NCI-H1930 (cell line): Measurements from ENCODE around the gene FLT3LG.

ENCODE experiments used
- DNase-seq, 2 experiments: peaks; one replicate each; lab custom pipeline; 2025; lab: John Stamatoyannopoulos, UW

FLT3LG gene

GRCh38 chr19:49488046-49488862 lies 14.2 kb downstream of the FLT3LG start:
- no peak for DNase-seq

DNA sequence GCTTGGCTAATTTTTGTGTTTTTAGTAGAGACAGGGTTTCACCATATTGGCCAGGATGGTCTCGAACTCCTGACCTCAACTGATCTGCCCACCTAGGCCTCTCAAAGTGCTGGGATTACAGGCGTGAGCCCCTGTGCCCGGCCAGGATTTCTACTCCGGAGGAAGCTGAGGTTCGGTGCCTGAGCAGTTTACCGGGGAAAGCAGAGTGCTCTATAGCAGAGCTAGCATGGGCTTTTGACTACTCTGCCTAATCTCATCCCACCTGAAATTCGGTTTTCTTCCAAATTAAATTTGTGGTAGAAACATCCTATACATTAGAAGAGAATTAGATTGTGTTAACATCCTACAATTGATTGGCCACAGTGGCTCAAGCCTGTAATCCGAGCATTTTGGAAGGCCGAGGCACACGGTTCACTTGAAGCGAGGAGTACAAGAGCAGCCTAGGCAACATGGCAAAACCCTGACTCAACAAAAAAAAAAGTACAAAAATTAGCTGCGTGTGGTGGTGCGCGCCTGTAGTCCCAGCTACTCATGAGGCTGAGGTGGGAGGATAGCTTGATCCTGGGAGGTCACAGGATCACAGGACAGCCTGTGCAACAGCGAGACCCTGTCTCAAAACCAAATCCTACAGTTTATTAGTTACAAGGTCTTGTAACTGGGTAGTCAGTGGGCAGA lies 15.0 kb downstream of the FLT3LG start:
- DNase-seq = no peak

DNA sequence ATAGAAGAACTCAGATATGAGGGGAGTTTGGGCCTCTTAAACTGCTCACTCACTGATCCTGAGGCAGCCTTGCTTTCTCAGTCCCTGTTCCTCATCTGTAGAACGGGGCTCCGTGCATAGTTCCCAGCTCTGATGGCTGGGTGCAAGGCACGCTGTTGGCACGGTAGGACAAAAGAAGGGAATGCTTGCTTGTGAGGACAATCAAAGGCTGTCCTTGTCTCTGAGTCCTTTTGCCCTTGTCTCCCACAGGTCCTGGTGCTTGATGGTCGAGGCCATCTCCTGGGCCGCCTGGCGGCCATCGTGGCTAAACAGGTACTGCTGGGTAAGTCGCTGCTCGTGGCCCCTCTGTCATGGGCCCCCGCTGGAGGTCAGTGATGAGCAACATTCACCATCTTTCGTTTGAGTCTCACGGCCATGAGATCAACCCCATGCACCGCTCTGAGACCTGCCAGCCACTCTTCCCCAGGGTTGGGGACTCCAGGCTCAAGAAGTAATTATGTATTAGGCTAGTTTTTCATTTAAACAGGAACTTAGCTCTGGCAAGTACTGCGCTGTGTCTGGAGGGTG lies 15.7 kb downstream of the FLT3LG start:
- DNase-seq = no peak

DNA sequence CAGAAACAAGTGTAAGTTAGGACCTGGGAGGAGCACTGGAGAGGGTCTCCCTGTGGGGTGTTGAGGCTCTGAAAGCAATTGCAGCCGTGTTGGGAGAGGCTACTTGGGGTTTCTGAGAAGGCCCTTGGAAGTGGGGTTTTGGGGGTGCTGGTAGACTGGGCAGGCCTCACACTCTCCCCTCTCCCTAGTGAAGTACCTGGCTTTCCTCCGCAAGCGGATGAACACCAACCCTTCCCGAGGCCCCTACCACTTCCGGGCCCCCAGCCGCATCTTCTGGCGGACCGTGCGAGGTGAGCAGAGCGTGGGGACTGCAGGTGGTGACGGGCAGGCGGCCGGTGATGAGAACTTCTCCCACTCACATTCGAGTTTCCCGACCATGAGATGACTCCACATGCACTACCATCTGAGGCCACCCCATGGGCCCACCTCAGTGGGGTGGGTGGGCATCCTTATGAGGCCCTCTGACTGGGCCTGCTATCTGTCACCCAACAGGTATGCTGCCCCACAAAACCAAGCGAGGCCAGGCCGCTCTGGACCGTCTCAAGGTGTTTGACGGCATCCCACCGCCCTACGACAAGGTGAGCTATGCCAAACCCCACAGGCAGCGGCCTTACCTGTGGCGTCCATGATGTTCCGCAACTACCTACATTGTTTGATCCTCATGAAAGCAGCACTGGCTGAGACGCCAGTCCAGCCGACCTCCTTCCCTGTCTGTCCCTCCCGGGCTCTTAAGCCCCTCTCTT lies 16.4 kb downstream of the FLT3LG start:
- DNase-seq = no peak

DNA sequence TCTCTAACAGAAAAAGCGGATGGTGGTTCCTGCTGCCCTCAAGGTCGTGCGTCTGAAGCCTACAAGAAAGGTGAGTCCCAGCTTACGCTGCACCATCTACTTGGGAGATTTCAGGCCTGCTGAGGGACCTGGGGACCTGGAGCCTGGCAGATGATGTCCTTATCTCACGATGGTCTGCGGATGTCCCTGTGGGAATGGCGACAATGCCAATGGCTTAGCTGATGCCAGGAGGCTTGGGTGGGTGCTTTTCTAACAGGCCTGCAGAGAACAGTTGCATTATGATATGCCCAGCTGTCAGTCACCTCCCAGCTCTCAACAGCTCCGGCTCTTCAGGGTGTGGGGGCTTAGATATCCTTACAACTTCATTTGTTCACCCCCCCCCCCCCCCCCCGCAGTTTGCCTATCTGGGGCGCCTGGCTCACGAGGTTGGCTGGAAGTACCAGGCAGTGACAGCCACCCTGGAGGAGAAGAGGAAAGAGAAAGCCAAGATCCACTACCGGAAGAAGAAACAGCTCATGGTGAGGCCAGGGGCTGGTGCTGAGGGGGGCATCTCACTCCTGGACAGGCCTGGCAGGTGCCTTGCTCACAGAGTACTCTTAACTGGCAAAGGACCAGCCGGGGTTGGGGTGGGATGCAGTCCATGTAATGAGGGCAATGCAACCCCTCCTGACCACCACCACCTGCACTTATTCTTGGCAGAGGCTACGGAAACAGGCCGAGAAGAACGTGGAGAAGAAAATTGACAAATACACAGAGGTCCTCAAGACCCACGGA lies 17.2 kb downstream of the FLT3LG start:
- DNase-seq = no peak

DNA sequence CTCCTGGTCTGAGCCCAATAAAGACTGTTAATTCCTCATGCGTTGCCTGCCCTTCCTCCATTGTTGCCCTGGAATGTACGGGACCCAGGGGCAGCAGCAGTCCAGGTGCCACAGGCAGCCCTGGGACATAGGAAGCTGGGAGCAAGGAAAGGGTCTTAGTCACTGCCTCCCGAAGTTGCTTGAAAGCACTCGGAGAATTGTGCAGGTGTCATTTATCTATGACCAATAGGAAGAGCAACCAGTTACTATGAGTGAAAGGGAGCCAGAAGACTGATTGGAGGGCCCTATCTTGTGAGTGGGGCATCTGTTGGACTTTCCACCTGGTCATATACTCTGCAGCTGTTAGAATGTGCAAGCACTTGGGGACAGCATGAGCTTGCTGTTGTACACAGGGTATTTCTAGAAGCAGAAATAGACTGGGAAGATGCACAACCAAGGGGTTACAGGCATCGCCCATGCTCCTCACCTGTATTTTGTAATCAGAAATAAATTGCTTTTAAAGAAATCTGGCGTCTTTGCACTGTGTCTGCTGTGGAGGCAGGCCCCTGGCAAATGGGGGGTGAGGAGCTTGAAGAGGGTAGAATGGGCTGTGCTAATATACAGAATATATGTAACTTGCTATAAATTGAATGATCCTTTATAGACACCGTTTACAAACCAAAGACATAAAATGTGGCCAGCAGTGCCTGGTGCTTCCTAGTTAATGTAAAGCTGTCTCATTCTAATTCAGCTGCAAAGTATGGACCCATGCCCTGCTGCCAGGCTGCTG lies 18.0 kb downstream of the FLT3LG start:
- no peak for DNase-seq

DNA sequence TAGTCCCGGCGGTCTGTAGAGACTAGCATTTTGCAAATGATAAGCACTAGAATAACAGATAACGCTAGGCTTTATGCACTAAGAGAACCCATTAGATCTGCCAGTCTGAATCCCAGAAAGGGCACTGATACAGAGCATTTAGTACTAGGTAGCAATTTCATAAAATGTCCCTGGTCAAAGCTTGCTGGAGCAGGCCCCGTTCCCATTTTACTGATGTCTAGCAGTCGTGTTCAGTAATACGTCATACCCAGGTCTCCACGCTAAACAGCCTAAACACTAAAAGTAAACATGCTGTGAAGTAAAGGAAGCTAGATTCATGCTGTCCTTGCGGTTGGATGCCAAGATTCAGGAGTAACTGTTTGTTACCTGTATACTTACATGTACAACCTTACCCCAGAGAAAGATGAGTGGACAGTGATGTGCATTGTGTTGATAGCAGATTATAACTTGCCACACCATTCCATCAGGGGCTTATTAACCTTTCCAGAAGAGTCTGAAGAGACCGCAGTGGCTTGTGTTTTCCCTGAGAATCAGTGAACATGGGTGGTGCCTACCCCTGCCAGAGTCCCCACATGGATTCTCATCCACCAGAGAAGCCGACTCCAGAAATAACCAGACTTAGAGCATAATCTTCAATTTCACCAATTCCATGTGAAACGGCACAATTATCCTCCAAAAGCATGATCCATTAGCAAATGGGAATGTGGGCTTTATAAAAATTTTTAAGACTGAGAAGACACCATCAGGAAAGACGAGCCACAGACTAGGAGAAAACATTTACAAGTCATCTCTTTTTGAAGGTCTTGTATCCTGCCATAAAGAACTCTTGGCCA lies 18.8 kb downstream of the FLT3LG start:
- DNase-seq = no peak

DNA sequence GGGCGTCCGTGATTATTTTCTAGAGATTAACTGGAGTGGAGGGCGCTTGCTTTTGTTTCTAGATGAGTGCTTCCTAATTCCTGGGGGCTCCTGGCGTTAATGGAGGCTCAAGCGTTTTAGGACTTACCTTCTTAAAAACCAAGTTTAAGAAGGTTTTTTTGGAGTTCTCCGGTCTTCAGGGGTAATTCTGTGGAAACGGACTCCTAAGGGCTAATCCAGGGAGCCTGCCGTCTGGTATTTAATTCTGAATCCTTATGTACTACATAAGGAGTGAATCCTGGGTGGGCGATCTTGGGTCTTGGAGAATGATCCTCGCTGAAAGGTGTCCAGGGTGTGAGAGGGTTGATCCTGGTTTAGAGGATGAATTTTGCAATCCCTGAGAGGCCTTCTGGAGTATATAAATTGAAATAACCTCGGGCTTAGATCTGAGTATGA lies 22.6 kb downstream of the FLT3LG start:
- no peak for DNase-seq

DNA sequence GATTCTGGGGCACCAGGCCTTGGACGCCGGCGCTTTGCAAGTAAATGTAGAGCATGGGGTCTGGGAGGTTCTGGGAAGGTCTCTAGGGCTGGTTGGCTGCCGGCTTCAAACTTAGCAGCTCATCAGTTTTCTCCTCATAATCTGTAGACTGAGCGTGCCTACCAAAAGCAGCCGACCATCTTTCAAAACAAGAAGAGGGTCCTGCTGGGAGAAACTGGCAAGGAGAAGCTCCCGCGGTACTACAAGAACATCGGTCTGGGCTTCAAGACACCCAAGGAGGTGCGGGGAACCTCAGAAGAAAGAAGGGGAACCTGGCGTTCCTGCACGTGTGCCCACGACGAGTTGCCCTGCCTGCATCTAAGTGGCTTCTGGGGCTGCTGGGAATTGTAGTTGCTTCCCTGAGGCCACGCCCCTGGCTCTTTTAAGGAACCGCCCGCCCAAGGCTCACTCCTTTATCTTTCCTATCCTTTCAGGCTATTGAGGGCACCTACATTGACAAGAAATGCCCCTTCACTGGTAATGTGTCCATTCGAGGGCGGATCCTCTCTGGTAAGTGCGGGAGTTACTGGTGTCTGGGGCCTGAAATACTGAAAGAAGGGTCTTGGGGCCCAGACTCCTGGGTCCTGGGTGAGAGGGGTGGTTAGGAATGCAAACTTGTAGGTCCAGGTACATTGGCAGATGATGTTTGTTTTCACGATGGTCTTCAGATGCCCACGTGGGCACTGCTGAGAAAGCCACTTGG lies 23.2 kb downstream of the FLT3LG start:
- DNase-seq = no peak

DNA sequence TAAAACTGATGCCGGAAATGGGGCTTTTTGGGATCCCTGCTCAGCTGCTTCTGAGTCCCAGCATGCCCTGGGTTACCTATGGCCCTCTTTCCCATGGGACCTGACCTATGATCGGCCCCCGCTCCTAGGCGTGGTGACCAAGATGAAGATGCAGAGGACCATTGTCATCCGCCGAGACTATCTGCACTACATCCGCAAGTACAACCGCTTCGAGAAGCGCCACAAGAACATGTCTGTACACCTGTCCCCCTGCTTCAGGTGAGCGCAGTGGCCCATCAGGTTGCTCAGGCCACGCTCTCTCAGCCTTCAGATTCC lies 23.7 kb downstream of the FLT3LG start:
- no peak for DNase-seq

- DNase-seq = no peak
Observed at GRCh38 chr19:49498475-49498874, 24.5 kb downstream of the FLT3LG start.

DNA sequence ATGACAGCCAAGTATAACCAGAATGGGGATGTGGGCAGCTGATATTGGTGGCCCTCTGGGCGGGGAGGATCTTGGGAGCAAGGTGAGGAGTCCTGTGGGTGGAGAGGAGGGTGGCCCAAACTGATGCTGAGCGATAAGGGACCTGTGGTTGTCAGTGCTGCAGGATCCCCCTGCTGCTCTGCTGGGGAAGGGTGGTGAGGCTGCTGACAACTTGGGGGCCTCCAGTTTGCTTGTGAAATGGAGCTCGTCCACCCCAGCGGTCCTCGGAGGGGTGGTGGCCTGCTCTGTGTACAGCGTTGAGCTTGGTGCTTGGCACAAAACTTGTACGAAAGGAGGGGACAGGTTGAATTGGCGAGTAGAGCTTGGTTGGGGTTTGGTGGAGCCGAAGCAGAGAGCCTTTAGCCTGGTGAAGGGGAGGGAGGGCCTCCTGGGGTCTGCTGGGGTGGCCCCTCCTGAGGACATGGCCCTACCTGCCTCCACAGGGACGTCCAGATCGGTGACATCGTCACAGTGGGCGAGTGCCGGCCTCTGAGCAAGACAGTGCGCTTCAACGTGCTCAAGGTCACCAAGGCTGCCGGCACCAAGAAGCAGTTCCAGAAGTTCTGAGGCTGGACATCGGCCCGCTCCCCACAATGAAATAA lies 25.1 kb downstream of the FLT3LG start:
- DNase-seq = no peak

DNA sequence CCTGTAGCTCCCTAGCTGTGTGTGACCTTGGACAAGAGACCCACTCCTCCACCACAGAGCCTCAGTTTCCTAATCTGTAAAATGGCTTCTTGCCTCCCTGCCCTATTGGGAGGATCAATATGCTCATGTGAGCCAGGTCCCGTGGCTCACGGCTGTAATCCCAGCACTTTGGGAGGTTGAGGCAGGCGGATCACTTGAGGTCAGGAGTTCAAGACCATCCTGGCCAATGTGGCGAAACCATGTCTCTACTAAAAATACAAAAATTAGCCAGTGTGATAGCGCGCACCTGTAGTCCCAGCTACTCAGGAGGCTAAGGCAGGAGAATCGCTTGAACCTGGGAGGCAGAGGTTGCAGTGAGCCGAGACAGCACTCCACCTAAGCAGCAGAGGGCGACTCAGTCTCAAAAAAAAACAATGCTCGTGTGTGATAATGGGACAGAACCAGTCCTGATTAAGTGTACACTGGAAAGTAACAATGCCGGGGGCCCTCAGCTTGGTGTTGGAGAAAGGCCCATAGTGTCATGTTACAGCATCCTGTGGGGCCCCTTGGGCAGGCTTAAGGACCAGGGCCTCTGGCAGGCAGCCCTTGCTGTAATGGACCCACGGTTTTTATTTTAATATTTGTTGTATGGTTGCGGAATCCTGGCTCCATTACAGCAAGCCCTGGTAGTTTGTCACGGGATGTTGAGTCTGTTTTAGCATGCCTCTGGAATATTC lies 29.0 kb downstream of the FLT3LG start:
- DNase-seq = peak; percentile 49 to 64

GRCh38 chr19:49503582-49503962 lies 29.6 kb downstream of the FLT3LG start:
- no peak for DNase-seq

GRCh38 chr19:49506575-49507105 lies 32.6 kb downstream of the FLT3LG start:
- DNase-seq = peak in 1 of 2 experiments; percentile 66

- DNase-seq = no peak
Observed at GRCh38 chr19:49507803-49508494, 33.9 kb downstream of the FLT3LG start.

- no peak for DNase-seq
Observed at GRCh38 chr19:49512970-49513745, 39.1 kb downstream of the FLT3LG start.
